Stimulated activated CD8-positive, alpha-beta memory T cell treated with anti-CD3 and anti-CD28 coated beads, Interleukin-7, amount 100 ng/mL, for 24 hours (primary cell): ENCODE measurements around the gene SRSF2.
"Not testable (repeated sequence)": the region's sequence is repeated elsewhere in the genome, so short reads cannot be mapped to it uniquely, and the experiment has no call there.

Source experiments
- DNase-seq: peaks from one replicate; pipeline ENCODE4 v3.0.0-alpha.2; 2020; ENCODE audit warnings: low read depth

SRSF2 gene

GRCh38 chr17:76737676-76738467, 741 bp upstream of the SRSF2 start, which contains the start of gene MFSD11:
Gene MFSD11 (plus strand): TSS chr17:76738119. CDS start chr17:76738353, 234 bp downstream.
- peak; percentile 76 for DNase-seq

DNA sequence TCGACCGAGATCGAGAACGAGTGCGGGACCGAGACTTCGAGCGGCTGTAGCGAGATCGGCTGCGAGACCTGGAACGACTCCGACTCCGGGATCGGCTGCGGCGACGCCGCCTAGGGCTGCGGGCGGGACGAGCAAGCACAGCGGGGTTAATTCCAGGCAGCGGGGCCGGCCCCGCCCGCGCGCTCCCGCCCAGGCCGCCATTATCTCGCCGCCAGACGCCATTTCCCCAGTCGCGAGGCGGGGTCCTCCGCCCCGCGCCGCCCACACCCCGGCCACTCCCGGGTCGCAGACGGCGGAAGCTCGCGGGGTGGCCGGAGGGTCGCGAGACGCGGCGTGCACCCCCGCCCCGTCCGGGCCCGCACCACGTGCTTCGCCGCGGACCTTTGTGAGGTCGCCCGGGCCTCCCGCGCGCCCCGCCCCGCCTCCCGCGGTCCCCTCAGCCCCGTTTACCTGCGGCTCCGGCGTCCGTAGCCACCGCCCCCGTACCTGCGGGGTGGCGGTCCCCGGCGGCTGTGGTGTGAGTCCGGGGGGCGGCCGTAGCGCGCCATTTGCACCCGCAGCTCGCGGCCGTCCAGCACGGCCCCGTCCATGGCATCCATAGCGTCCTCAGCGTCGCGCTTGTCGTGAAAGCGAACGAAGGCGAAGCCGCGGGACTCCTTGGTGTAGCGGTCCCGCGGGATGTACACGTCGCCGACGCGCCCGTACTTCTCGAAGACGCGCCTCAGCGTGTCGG, 616 bp downstream of the SRSF2 start:
- DNase-seq = peak; percentile 39

GRCh38 chr17:76735586-76736348, 1.4 kb downstream of the SRSF2 start:
- DNase-seq = no peak

DNA sequence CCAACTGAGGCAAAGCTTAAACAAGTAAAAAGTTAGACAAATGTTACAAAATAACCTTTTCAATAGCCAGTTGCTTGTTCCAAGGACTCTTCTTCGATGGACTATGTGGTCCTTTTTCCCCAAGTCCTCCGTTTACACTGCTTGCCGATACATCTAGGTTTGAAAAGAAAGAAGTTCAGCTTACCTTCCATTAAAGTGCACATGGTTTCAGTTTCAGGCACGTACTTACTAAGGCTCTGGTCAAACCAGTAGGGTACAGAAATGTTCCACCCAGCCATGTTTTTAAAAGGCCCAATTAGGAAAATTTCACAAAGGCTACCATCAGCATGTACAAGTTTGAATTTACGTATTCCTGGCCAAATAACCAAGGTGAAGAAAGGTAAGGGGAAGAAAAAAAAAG, 2.1 kb downstream of the SRSF2 start:
- no peak for DNase-seq

GRCh38 chr17:76734080-76734840, 2.9 kb downstream of the SRSF2 start:
- no peak for DNase-seq

DNA sequence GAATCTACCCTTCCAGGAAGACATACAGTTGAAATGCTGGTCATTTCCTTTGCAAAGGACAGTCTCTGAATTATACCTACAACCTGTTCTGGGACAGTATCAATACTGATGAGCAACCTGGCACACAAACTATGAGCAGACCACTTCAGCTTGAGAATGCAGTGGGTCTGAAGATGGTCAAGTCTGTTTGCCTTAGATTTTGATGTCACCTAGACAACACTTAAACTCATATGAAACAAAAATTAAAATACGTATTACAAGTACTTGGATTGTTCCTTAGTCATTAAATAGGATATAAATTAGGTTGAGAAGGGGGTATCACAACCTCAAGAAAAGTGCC, 3.5 kb downstream of the SRSF2 start:
- no peak for DNase-seq

DNA sequence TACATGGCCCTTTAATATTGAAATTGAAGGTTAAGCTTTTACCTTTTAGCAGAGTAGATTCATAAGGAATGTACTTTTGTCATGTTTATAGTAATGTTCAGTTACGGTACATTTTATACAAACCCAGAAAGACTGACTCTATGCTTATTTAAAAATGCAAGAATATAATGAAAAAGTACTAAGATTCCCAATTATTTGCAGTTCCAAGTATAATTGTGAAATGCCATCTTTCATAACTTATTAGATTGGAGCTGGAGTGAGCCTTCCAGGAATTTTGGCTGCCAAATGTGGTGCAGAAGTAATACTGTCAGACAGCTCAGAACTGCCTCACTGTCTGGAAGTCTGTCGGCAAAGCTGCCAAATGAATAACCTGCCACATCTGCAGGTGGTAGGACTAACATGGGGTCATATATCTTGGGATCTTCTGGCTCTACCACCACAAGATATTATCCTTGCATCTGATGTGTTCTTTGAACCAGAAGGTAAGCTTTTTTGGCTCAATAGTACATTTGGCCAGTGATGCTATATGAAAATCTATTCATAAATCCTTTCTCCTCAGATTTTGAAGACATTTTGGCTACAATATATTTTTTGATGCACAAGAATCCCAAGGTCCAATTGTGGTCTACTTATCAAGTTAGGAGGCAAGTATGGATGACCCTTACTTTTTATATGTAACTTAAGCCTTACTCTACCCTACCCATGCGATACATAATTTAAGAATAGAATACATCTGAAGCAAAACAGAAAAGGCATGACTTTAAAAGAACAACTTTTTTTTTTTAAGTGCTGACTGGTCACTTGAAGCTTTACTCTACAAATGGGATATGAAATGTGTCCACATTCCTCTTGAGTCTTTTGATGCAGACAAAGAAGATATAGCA, 4.2 kb downstream of the SRSF2 start:
- DNase-seq = no peak

DNA sequence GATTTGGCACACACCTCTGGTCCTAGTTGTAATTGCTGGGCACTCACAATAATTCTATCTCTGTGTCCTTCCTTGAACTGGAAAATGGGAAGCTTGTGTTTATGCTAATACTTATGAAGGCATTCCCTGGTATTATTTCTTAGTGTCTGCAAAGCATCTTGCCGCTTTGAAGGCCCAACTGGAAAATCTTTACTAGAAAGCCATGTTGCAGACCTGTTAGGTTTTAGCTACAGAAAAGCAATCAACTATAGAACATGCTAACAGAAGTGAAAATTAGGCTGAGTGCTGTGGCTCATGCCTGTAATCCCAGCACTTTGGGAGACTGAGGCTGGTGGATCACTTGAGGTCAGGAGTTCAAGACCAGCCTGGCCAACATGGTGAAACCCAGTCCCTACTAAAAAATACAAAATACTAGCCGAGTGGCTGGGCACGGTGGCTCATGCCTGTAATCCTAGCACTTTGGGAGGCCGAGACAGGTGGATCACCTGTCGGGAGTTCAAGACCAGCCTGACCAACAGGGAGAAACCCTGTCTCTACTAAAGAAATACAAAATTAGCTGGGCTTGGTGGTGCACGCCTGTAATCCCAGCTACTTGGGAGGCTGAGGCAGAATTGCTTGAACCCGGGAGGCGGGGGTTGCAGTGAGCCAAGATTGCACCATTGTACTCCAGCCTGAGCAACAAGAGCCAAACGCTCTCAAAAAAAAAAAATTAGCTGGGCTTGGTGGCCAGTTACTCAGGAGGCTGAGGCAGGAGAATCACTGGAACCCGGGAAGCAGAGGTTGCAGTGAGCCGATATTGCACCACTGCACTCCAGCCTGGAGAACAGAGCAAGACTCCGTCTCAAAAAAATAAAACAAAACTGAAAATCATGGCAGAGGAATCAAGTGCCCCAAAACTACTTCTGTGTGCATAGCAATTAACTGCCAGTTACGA, 5.1 kb downstream of the SRSF2 start:
- DNase-seq = not testable (repeated sequence)

GRCh38 chr17:76727745-76728456, 9.2 kb downstream of the SRSF2 start:
- no peak for DNase-seq

DNA sequence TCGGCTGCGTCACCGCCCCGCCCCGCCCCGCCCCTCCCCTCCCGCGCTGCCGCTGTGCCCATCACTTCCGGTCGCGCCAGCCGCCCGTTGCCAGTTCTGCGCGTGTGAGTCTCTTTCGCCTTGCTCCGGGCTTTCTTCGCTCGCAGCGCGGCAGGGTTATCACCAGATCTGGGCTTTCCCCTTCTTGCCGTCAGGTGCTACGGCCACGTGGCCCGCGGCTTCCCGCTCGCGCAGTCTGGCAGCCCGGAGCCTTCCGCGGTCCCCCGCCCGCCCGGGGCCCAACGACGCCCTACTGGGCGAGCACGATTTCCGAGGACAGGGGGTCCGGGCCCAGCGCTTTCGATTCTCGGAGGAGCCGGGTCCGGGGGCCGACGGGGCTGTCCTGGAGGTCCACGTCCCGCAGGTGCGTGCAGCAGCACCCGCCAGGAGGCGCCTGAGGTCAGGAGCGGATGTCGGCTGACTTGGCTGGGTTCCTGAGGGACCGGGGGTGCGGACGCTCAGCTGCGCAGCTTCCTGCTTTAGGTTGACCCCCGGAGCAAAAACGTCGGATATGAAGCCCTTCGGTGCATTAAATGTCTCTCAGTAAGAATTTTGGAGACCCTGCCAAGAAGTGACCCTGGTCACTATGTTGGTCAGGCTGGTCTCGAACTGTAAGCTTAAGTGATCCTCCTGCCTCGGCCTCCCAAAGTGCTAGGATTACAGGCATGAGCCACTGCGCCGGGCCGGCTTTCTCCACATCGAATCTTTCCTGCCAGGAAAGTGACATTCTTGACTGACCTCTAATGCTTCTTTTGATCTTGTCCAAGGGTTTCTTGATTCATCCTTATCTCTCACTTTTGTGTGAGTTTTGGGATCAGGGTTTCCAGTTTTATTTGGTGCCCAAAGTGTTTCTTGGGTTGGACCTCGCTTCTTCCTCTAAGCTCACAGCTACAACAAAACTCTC, 10.1 kb downstream of the SRSF2 start, which contains the start of gene METTL23:
TSS of gene METTL23 (plus strand) at position 64 of the 943 bp plus-strand sequence. CDS start 2,872 bp downstream, outside the sequence.
- peak; percentile 61 for DNase-seq

- DNase-seq = peak; percentile 88
Observed at GRCh38 chr17:76726231-76726775, 10.8 kb downstream of the SRSF2 start, which contains the start of gene JMJD6. Gene JMJD6 (minus strand): TSS chr17:76726606. CDS start chr17:76726475, 131 bp downstream.

GRCh38 chr17:76725580-76726230, 11.4 kb downstream of the SRSF2 start:
- DNase-seq = peak; percentile 46

DNA sequence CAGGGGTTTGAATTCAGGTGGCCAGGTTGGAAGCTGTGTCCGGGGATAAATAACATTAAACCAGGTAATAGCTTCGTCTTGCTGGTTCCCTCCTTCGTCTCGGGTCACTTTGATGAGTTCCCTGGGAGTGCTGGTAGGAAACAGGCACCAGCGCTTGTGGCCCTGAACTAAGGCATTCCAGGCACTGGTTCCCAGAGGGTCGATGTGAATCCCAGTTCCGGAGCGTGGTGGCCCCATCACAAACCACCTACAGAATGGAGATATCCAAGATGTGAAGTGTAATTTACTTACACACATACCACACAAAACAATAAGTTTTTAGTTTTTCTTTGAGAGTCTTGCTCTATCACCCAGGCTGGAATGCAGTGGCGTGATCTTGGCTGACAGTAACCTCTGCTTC, 13.3 kb downstream of the SRSF2 start:
- no peak for DNase-seq

GRCh38 chr17:76722977-76723376, 14.2 kb downstream of the SRSF2 start:
- not testable (repeated sequence) for DNase-seq

GRCh38 chr17:76722279-76722678, 14.9 kb downstream of the SRSF2 start:
- DNase-seq = no peak

GRCh38 chr17:76721463-76721862, 15.7 kb downstream of the SRSF2 start:
- no peak for DNase-seq

DNA sequence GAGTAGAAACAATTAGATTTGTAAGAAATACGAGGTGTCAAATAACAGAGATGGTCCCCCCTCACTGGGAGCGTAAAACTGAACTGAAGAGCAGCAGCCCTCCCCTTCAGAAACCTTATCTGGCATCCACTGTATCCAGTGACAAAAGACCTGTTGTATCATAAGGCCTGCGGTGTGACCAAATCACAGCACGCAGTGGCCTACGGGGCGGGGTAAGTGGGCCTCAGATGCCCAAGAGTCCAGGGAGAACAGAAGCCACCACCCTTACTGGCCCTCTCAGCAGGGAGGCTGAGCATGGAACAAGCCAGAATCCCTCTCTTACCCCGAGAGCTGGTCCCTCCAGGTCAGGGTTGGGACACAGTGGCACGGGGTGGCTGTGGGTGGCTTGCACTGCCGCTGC, 16.2 kb downstream of the SRSF2 start:
- no peak for DNase-seq
